Suprapubic skin (tissue), 4 donors: ENCODE results near the gene CTNNBL1. TPM values are rescaled to one million over a fixed set of nuclear protein-coding genes. Genes with fewer than 3 reads are reported as not detected.

Experiments
- DNase-seq, 2 donors: peaks; one replicate each; pipeline ENCODE4 v3.0.0-alpha.2; 2019; ENCODE audit warnings: low spot score in 2 of 2
- H3K27ac ChIP-seq: fragments of 200-600 bp; sonication (generic); one replicate; pipeline ENCODE4 v1.5.1; 2019
- H3K27me3 ChIP-seq: fragments of 200-600 bp; sonication (generic); one replicate; pipeline ENCODE4 v1.5.1; 2019
- H3K36me3 ChIP-seq: fragments of 200-600 bp; sonication (generic); one replicate; pipeline ENCODE4 v1.5.1; 2019
- H3K4me1 ChIP-seq: fragments of 200-600 bp; sonication (generic); one replicate; pipeline ENCODE4 v1.5.1; 2019
- H3K4me3 ChIP-seq: fragments of 200-600 bp; sonication (generic); one replicate; pipeline ENCODE4 v1.5.1; 2019; ENCODE audit warnings: mild to moderate bottlenecking
- H3K9me3 ChIP-seq: fragments of 200-600 bp; sonication (generic); one replicate; pipeline ENCODE4 v1.5.1; 2019
- CTCF ChIP-seq, 2 donors: fragments of 200-600 bp in 1 of 2; fragments of 450-650 bp in 1 of 2; sonication (generic) in 1 of 2; IDR thresholded peaks; one replicate each; pipeline ENCODE4 v1.5.1; 2016 to 2019; ENCODE audit warnings: antibody characterized with exemption in 2 of 2, mild to moderate bottlenecking in 1 of 2, moderate library complexity in 1 of 2
- EP300 ChIP-seq: sonication (generic); formaldehyde crosslinking; IDR thresholded peaks from one replicate; pipeline ENCODE4 v1.6.1; 2017; ENCODE audit warnings: antibody characterized with exemption
- POLR2A ChIP-seq, 2 donors: fragments of 450-650 bp; IDR thresholded peaks; one replicate each; pipeline ENCODE4 v1.6.1; 2017; ENCODE audit warnings: antibody characterized with exemption in 2 of 2, mild to moderate bottlenecking in 2 of 2, moderate library complexity in 2 of 2
- POLR2AphosphoS5 ChIP-seq, 3 donors: sonication (generic); formaldehyde crosslinking; IDR thresholded peaks; one replicate each; pipeline ENCODE4 v1.6.1; 2017; ENCODE audit warnings: antibody characterized with exemption in 3 of 3
- WGBS: methylation state at CpG from one replicate; pipeline ENCODE4 v1.1.5; 2018; 5-methylcytosine and 5-hydroxymethylcytosine counted together
- total RNA-seq, 4 donors: library from RNA; depleted of rRNA; stranded (reverse); fragments of >200 nt; gene quantifications; one replicate each; pipeline ENCODE4 v1.1.0, GENCODE V29; 2016

CTNNBL1 gene
- total RNA-seq, 4 donors from 2014 or later, result 17.2 to 27.4 (median 26.1) TPM

GRCh38 chr20:37670351-37670791, 23.5 kb upstream of the CTNNBL1 start:
- H3K36me3 ChIP-seq, result no peaks in the 10 kb centered on the region
- peak overlapping the region; percentile 25 for H3K4me3 ChIP-seq
- H3K27me3 ChIP-seq, result peaks cover 23% of the 10 kb centered on the region
- H3K27ac ChIP-seq, result no peak overlapping the region
- no peaks in the 10 kb centered on the region for H3K9me3 ChIP-seq
- 5% methylated on average over 8 of the region's 18 CpGs for WGBS
- peaks cover 6% of the 10 kb centered on the region for H3K4me1 ChIP-seq
- TF ChIP-seq EP300 (no peak), POLR2A (IDR thresholded peaks at IDR 0.05) (no peak), POLR2AphosphoS5 (IDR thresholded peaks at IDR 0.05) (no peak), CTCF (IDR thresholded peaks at IDR 0.05) (no peak)
- peak in 1 of 2 donors; percentile 78 for DNase-seq

DNA sequence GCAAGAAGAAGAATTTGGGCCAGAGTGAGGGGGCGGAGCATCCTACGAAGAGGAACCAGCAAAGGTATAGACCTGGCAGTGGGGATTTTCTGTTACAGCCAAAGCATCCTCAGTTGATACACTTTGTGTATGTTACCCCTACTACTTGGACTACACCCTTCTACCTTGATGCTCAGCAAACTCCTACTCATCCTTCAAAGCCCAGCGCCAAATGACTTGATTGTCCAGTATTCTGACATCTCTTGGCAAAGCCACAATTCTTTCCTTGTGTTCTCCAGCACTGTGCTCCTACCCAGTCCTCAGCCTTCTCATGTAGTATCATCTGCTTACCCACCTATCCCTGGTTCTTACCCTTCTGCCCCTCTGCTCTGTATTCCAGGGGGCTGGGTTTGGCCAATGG, 21.7 kb upstream of the CTNNBL1 start:
- H3K9me3 ChIP-seq, result no peaks in the 10 kb centered on the region
- H3K4me1 ChIP-seq, result peaks cover 6% of the 10 kb centered on the region
- 97% methylated on average over 3 of the region's 3 CpGs for WGBS
- H3K27me3 ChIP-seq, result peaks cover 23% of the 10 kb centered on the region
- DNase-seq, result no peak
- H3K27ac ChIP-seq, result no peak overlapping the region
- no peak for TF ChIP-seq POLR2A (IDR thresholded peaks at IDR 0.05)
- no peak for TF ChIP-seq CTCF (IDR thresholded peaks at IDR 0.05)
- TF ChIP-seq POLR2AphosphoS5 (IDR thresholded peaks at IDR 0.05), result no peak
- TF ChIP-seq EP300, result no peak
- H3K4me3 ChIP-seq, result no peak overlapping the region
- no peaks in the 10 kb centered on the region for H3K36me3 ChIP-seq

DNA sequence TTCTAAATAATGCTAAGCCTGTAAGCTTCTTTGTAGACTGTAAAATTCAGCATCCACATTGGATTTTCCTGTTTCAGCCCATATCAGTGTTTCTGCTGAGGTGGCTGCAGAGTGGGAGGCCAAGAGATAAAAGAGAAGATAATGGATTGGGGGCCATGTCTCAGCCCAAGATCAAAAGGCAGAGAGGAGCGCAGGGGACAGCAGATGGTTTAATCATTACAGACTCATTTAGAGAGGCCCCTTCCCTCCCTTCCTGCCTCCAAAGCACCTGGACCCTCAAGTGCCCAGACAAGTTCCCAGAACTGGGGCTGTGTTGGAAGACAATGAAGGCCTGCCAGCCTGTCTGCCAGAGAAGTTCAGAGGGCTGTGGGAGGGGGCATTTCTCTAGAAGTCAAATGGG, 20.4 kb upstream of the CTNNBL1 start:
- peaks cover 6% of the 10 kb centered on the region for H3K4me1 ChIP-seq

DNA sequence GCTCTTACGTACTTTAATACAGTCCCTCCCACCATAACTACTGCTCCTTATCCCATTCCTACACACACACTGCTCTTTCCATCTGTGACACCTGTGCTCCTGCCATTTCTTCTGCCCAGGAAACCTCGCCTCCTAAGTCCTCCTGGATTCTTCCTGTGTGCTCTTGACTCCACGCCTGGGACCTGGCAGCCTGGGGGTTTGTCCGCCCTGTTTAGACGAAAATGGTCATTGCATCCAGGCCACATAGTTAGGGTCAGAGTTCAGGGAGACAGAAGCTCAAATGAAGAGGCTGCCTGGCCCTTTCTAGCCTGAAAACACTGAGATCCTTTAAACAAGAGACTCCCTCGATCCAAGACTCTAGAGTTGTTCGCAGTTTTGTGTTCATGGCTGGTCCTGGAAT, 17.4 kb upstream of the CTNNBL1 start:
- 81% methylated on average over 7 of the region's 7 CpGs for WGBS
- no peak for DNase-seq

More for the DNA sequence above, 20.4 kb upstream of the CTNNBL1 start:
- no peak for DNase-seq
- Histone ChIP-seq H3K9me3 (no peaks in the 10 kb centered on the region), H3K36me3 (no peaks in the 10 kb centered on the region), H3K4me3 (no peak overlapping the region), H3K27ac (no peak overlapping the region), H3K27me3 (peaks cover 30% of the 10 kb centered on the region)
- WGBS, result 32% methylated on average over 1 of the region's 1 CpG
- TF ChIP-seq POLR2AphosphoS5 (IDR thresholded peaks at IDR 0.05) (no peak), POLR2A (IDR thresholded peaks at IDR 0.05) (no peak), EP300 (no peak), CTCF (IDR thresholded peaks at IDR 0.05) (no peak)

More for the DNA sequence above, 17.4 kb upstream of the CTNNBL1 start:
- H3K4me3 ChIP-seq, result no peak overlapping the region
- H3K27me3 ChIP-seq, result peaks cover 30% of the 10 kb centered on the region
- no peaks in the 10 kb centered on the region for H3K9me3 ChIP-seq
- TF ChIP-seq EP300, result no peak
- TF ChIP-seq POLR2AphosphoS5 (IDR thresholded peaks at IDR 0.05), result no peak
- TF ChIP-seq CTCF (IDR thresholded peaks at IDR 0.05), result no peak
- TF ChIP-seq POLR2A (IDR thresholded peaks at IDR 0.05), result no peak
- no peaks in the 10 kb centered on the region for H3K36me3 ChIP-seq
- no peak overlapping the region for H3K27ac ChIP-seq
- no peaks in the 10 kb centered on the region for H3K4me1 ChIP-seq
